Measurements from ENCODE around the gene PKP1. TPM values are rescaled to one million over a fixed set of nuclear protein-coding genes. Genes with fewer than 3 reads are reported as not detected.

PKP1 gene
- total and polyA plus RNA-seq, 2 of the 4 experiments (the other 2 are of a cell fraction), result 0.18 to 0.36 TPM

GRCh38 chr1:201318504-201319340 is 35.4 kb downstream of the PKP1 start:
- H3K27me3 ChIP-seq (ENCODE audit: control insufficient read depth, insufficient read depth, low read length), result peaks cover 83% of the 10 kb centered on the region
- BruUV-seq (replicated peaks), result no TSS peak
- intact Hi-C loops (cut with micrococcal nuclease) (no loop called here), dilution Hi-C loops (cut with HindIII; ENCODE audit: low sequenced_read_pairs, unreplicated experiment) (no loop called here), in situ Hi-C loops (cut with MboI; ENCODE audit: low sequenced_read_pairs) (no loop called here)
- H2AK5ac ChIP-seq (ENCODE audit: low read depth, low read length), result no peak overlapping the region
- H3K4me2 ChIP-seq (ENCODE audit: low read depth, low read length), result no peak overlapping the region
- H3K4me1 ChIP-seq (ENCODE audit: control insufficient read depth, insufficient read depth, low read length), result no peaks in the 10 kb centered on the region
- H3K9me1 ChIP-seq (ENCODE audit: insufficient read depth, low read length), result no peaks in the 10 kb centered on the region; the same call in 1 of the 2 replicates
- H4K91ac ChIP-seq (ENCODE audit: insufficient read depth, low read depth, low read length), result no peak overlapping the region
- ATAC-seq (ENCODE audit: low read depth), result no peak
- WGBS, 2 experiments (ENCODE audit: extremely low coverage in 2 of 2, insufficient read length in 1 of 2), result 36% methylated on average over 3 of the region's 15 CpGs; no CpG with 5 or more reads in 1 of the 2 experiments
- peak overlapping the region; percentile 15; the same call in 1 of the 2 replicates for H3K56ac ChIP-seq (ENCODE audit: extremely low read depth, insufficient read depth, low read length)
- H2BK20ac ChIP-seq (ENCODE audit: low read depth, low read length), result no peak overlapping the region
- no peak overlapping the region for H3K14ac ChIP-seq (replicated peaks; ENCODE audit: low read depth, low read length)
- no peak for TF ChIP-seq RCOR1 (IDR thresholded peaks at IDR 0.05; ENCODE audit: insufficient replicate concordance, low read length)
- TF ChIP-seq MXI1 (IDR thresholded peaks at IDR 0.05; ENCODE audit: borderline replicate concordance, low read depth, low read length), result no peak
- TF ChIP-seq RAD21 (IDR thresholded peaks at IDR 0.05; ENCODE audit: low read length), result no peak
- TF ChIP-seq, protein P1, sequence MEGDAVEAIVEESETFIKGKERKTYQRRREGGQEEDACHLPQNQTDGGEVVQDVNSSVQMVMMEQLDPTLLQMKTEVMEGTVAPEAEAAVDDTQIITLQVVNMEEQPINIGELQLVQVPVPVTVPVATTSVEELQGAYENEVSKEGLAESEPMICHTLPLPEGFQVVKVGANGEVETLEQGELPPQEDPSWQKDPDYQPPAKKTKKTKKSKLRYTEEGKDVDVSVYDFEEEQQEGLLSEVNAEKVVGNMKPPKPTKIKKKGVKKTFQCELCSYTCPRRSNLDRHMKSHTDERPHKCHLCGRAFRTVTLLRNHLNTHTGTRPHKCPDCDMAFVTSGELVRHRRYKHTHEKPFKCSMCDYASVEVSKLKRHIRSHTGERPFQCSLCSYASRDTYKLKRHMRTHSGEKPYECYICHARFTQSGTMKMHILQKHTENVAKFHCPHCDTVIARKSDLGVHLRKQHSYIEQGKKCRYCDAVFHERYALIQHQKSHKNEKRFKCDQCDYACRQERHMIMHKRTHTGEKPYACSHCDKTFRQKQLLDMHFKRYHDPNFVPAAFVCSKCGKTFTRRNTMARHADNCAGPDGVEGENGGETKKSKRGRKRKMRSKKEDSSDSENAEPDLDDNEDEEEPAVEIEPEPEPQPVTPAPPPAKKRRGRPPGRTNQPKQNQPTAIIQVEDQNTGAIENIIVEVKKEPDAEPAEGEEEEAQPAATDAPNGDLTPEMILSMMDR (conservative IDR thresholded peaks at IDR 0.05; ENCODE audit: low read depth, low read length), result no peak
- TF ChIP-seq MAZ (IDR thresholded peaks at IDR 0.05; ENCODE audit: borderline replicate concordance, low read depth, low read length), result no peak
- no peak for TF ChIP-seq CHD1 (IDR thresholded peaks at IDR 0.05; ENCODE audit: low read depth, low read length)
- no peak for TF ChIP-seq ELK1 (IDR thresholded peaks at IDR 0.05; ENCODE audit: borderline replicate concordance, low read depth, low read length)
- TF ChIP-seq RFX5 (IDR thresholded peaks at IDR 0.05; ENCODE audit: low read depth, low read length), result no peak
- TF ChIP-seq NFE2L2 (IDR thresholded peaks at IDR 0.05; ENCODE audit: low read depth, low read length), result no peak
- no peak for TF ChIP-seq CEBPB (IDR thresholded peaks at IDR 0.05; ENCODE audit: low read depth, low read length)
- H4K8ac ChIP-seq (ENCODE audit: low read depth in 2 of 2, low read length in 2 of 2), result no peak overlapping the region
- no peak overlapping the region for H4K5ac ChIP-seq (ENCODE audit: low read depth, low read length)
- ChIA-PET CTCF (no interaction called here), POLR2A (ENCODE audit: unreplicated experiment) (no interaction called here)
- H3K4me3 ChIP-seq (ENCODE audit: insufficient read depth, low read depth, low read length), result no peak overlapping the region
- H3K4ac ChIP-seq (ENCODE audit: low read depth, low read length), result no peak overlapping the region
- no peak overlapping the region for H2BK120ac ChIP-seq (ENCODE audit: low read depth, low read length)
- H2BK15ac ChIP-seq (ENCODE audit: low read depth, low read length), result no peak overlapping the region
- no peak overlapping the region for H2BK5ac ChIP-seq (ENCODE audit: low read depth, low read length, poor library complexity, severe bottlenecking)
- no peaks in the 10 kb centered on the region for H3K36me3 ChIP-seq (ENCODE audit: control insufficient read depth, insufficient read depth, low read length)
- DNase-seq, result no peak
- H3K9ac ChIP-seq (ENCODE audit: low read depth, low read length), result no peak overlapping the region
- no peak overlapping the region for H3K27ac ChIP-seq (ENCODE audit: insufficient read depth, low read length)
- H4K20me1 ChIP-seq (ENCODE audit: insufficient read depth, low read length), result no peaks in the 10 kb centered on the region
- H2AFZ ChIP-seq (replicated peaks; ENCODE audit: low read length, poor library complexity), result peak overlapping the region; percentile 14
- H3K23ac ChIP-seq (ENCODE audit: low read depth, low read length), result no peak overlapping the region
- no peak overlapping the region for H2AK9ac ChIP-seq (replicated peaks; ENCODE audit: low read depth, low read length, poor library complexity)
- H3K18ac ChIP-seq (ENCODE audit: low read depth, low read length), result no peak overlapping the region
- H3K9me3 ChIP-seq (ENCODE audit: control insufficient read depth, insufficient read depth, low read length), result no peaks in the 10 kb centered on the region; the same call in 1 of the 2 replicates
- no peaks in the 10 kb centered on the region for H3K79me1 ChIP-seq (ENCODE audit: low read depth in 1 of 2, low read length in 2 of 2)

Measured in IMR-90 (cell line).